GM12878 (cell line): ENCODE results near the gene OR1I1. TPM values are rescaled to one million over a fixed set of nuclear protein-coding genes. Genes with fewer than 3 reads are reported as not detected.

Experiments used
- ATAC-seq: fragments of 200-7000 bp; cut with Tn5 transposase; 3 replicates; pipeline ENCODE4 v1.9.1; 2020; ENCODE audit warnings: mild to moderate bottlenecking, moderate library complexity
- BruUV-seq: library from RNA; stranded (reverse); fragments of 400-500 nt; replicated peaks from 2 replicates; lab custom pipeline; 2021; lab: Mats Ljungman, UMichigan
- CTCF ChIA-PET: fragments of 300-600 bp; sonication (Branson Sonifier 250); formaldehyde crosslinking; extraction: SDS; loops from one replicate; lab custom pipeline; 2021; ENCODE audit warnings: inconsistent platforms; lab: Yijun Ruan, JAX
- POLR2A ChIA-PET: fragments of 350-600 bp; formaldehyde crosslinking; extraction: SDS; loops from one replicate; lab custom pipeline; 2021; ENCODE audit warnings: inconsistent platforms; lab: Charles Lee
- RAD21 ChIA-PET: fragments of 300-600 bp; sonication (Branson Sonifier 250); formaldehyde crosslinking; loops from one replicate; lab custom pipeline; 2023; ENCODE audit warnings: antibody characterized with exemption; ENCODE audit not compliant: unreplicated experiment; lab: Charles Lee
- SMC1A ChIA-PET: fragments of 300-600 bp; sonication (Branson Sonifier 250); formaldehyde crosslinking; loops from one replicate; lab custom pipeline; 2023; ENCODE audit not compliant: unreplicated experiment, uncharacterized antibody; lab: Charles Lee
- DNase-seq: peaks from one replicate; pipeline ENCODE4 v3.0.0-alpha.2; 2011; ENCODE audit warnings: low read depth, low spot score
- FAIRE-seq: peaks from 3 replicates; lab custom pipeline; 2011; peaks lifted over from hg19 to GRCh38; lab: Jason Lieb, UNC
- H2AFZ ChIP-seq: 2 replicates; pipeline ENCODE4 v1.6.0; 2011; ENCODE audit warnings: low read depth, low read length, control low read depth; ENCODE audit not compliant: control insufficient read depth
- H3K27ac ChIP-seq: 2 replicates; pipeline ENCODE4 v1.5.1; 2011; ENCODE audit warnings: control low read depth; ENCODE audit not compliant: control insufficient read depth, insufficient read depth
- H3K27me3 ChIP-seq, 2 experiments: replicated peaks in 1 of 2; 2 replicates each; pipeline versions ENCODE4 v1.6.0 to v1.6.1; 2011; ENCODE audit warnings: low read length in 1 of 2; ENCODE audit not compliant: control insufficient read depth in 2 of 2, insufficient read depth in 2 of 2
- H3K36me3 ChIP-seq, 2 experiments: 2 replicates each; pipeline ENCODE4 v1.5.1; 2011; ENCODE audit warnings: low read length in 1 of 2; ENCODE audit not compliant: control insufficient read depth in 2 of 2, insufficient read depth in 2 of 2
- H3K4me1 ChIP-seq: 2 replicates; pipeline ENCODE4 v1.6.1; 2011; ENCODE audit warnings: mild to moderate bottlenecking, low read length, moderate library complexity, mixed read lengths; ENCODE audit not compliant: control insufficient read depth, insufficient read depth
- H3K4me2 ChIP-seq: 2 replicates; pipeline ENCODE4 v1.6.0; 2011; ENCODE audit warnings: control low read depth; ENCODE audit not compliant: control insufficient read depth, insufficient read depth
- H3K4me3 ChIP-seq: fragments of 200-600 bp; sonication (generic); 2 replicates; pipeline ENCODE4 v1.5.1; 2016
- H3K79me2 ChIP-seq: 2 replicates; pipeline ENCODE4 v1.6.0; 2011; ENCODE audit warnings: low read length; ENCODE audit not compliant: control insufficient read depth, insufficient read depth
- H3K9ac ChIP-seq: 2 replicates; pipeline ENCODE4 v1.8.0; 2011; ENCODE audit warnings: low read length, control low read depth, mixed read lengths; ENCODE audit not compliant: control insufficient read depth, insufficient read depth
- H3K9me3 ChIP-seq: replicated peaks from 3 replicates; pipeline ENCODE4 v1.5.1; 2011; ENCODE audit warnings: mild to moderate bottlenecking, low read length; ENCODE audit not compliant: control insufficient read depth, insufficient read depth
- H4K20me1 ChIP-seq: 2 replicates; pipeline ENCODE4 v1.6.0; 2011; ENCODE audit not compliant: control insufficient read depth, insufficient read depth
- ASH2L ChIP-seq: fragments of 300-600, 200-600 bp; sonication (generic); IDR thresholded peaks from 2 replicates; pipeline ENCODE4 v1.6.1; 2017; ENCODE audit warnings: low read depth, mild to moderate bottlenecking, borderline replicate concordance
- CREM ChIP-seq: IDR thresholded peaks from 2 replicates; pipeline ENCODE4 v1.6.1; 2014; ENCODE audit warnings: antibody characterized with exemption, low read depth
- CTCF ChIP-seq, 3 experiments: IDR thresholded peaks in 2 of 3; conservative IDR thresholded peaks in 1 of 3; 2 replicates each; pipeline ENCODE4 v1.5.1; 2011; ENCODE audit warnings: low read depth in 3 of 3, low read length in 3 of 3, mild to moderate bottlenecking in 3 of 3, control low read depth in 2 of 3, moderate library complexity in 2 of 3, inconsistent platforms in 1 of 3, mixed read lengths in 1 of 3; ENCODE audit not compliant: control insufficient read depth in 2 of 3, insufficient read depth in 1 of 3; ENCODE audit errors: extremely low read depth in 1 of 3
- DPF2 ChIP-seq: fragments of 450-650 bp; IDR thresholded peaks from 2 replicates; pipeline ENCODE4 v1.6.1; 2017; ENCODE audit warnings: mild to moderate bottlenecking
- HCFC1 ChIP-seq: fragments of 150-350 bp; IDR thresholded peaks from 2 replicates; pipeline ENCODE4 v1.6.1; 2014; ENCODE audit warnings: low read length
- HDGF ChIP-seq: fragments of 450-650 bp; IDR thresholded peaks from 2 replicates; pipeline ENCODE4 v1.6.1; 2016; ENCODE audit warnings: antibody characterized with exemption
- IKZF2 ChIP-seq, 2 experiments: fragments of 450-650 bp; IDR thresholded peaks; 2 replicates each; pipeline ENCODE4 v1.6.1; 2017; ENCODE audit warnings: mild to moderate bottlenecking in 2 of 2, moderate library complexity in 2 of 2
- NKRF ChIP-seq: fragments of 450-650 bp; conservative IDR thresholded peaks from 2 replicates; pipeline ENCODE4 v1.6.1; 2017; ENCODE audit warnings: mild to moderate bottlenecking, moderate library complexity
- NR2C2 ChIP-seq: IDR thresholded peaks from 2 replicates; pipeline ENCODE4 v1.6.1; 2011; ENCODE audit warnings: borderline replicate concordance, low read depth; ENCODE audit not compliant: control insufficient read depth, insufficient read length
- RCOR1 ChIP-seq: conservative IDR thresholded peaks from 2 replicates; pipeline ENCODE4 v1.6.1; 2012; ENCODE audit warnings: low read depth, low read length, improper control_type of control experiment
- SMAD1 ChIP-seq: fragments of 450-650 bp; IDR thresholded peaks from 2 replicates; pipeline ENCODE4 v1.6.1; 2018; ENCODE audit warnings: mild to moderate bottlenecking, low read depth; ENCODE audit not compliant: partially characterized antibody
- YY1 ChIP-seq: IDR thresholded peaks from 2 replicates; pipeline ENCODE4 v1.6.1; 2011; ENCODE audit warnings: low read depth, mild to moderate bottlenecking, low read length
- ZBTB11 ChIP-seq: fragments of 450-650 bp; formaldehyde crosslinking; IDR thresholded peaks from 2 replicates; pipeline ENCODE4 v1.5.0; 2022; ENCODE audit warnings: mild to moderate bottlenecking, missing genetic modification characterization
- ZNF622 ChIP-seq: fragments of 450-650 bp; IDR thresholded peaks from 2 replicates; pipeline ENCODE4 v1.6.1; 2017; ENCODE audit warnings: mild to moderate bottlenecking, inconsistent platforms
- WGBS: methylation state at CpG from one replicate; pipeline ENCODE4 v1.1.6; 2016; ENCODE audit warnings: low lambda C conversion rate; ENCODE audit not compliant: insufficient replicate concordance, insufficient coverage; ENCODE audit errors: missing lambda C conversion rate; 5-methylcytosine and 5-hydroxymethylcytosine counted together
- in situ Hi-C: fragments of 300-500 bp; cut with MboI; formaldehyde crosslinking; loops from 9 replicates; pipeline ENCODE4 v1.14.3; 2018; ENCODE audit warnings: mixed read lengths
- intact Hi-C: fragments of 100-400 bp; cut with micrococcal nuclease; formaldehyde crosslinking; loops from one replicate; pipeline ENCODE4 v1.14.2; 2022; ENCODE audit not compliant: unreplicated experiment
- polyA plus RNA-seq, 11 experiments: library from polyadenylated mRNA; depleted of rRNA in 4 of 11; unstranded in 6 of 11; stranded (reverse) in 5 of 11; fragments of >200 nt; fragmentation: Nextera tagmentation in 4 of 11; fragmentation: Illumina TruSeq in 1 of 11; extraction: Ambion mirVana in 4 of 11; extraction: Trizol in 1 of 11; gene quantifications; 1 replicate in 1 of 11; 2 replicates in 10 of 11; pipeline versions ENCODE4 v1.2.1 to v1.2.3, GENCODE V29; 2011 to 2016; ENCODE audit warnings: inconsistent platforms in 2 of 11, missing spikeins in 2 of 11, low read depth in 1 of 11
- total RNA-seq, 4 experiments: library from RNA; depleted of rRNA in 3 of 4; stranded (reverse); fragments of >200 nt in 3 of 4; fragmentation: Illumina TruSeq in 1 of 4; extraction: Trizol in 1 of 4; gene quantifications; 2 replicates each; pipeline versions ENCODE4 v1.2.1 to v1.2.3, GENCODE V29; 2013 to 2021

The OR1I1 gene
- total and polyA plus RNA-seq, 10 of the 15 experiments (the other 5 are each of a cell fraction or from before 2014, with no cell fraction given) = not detected

- no peak for TF ChIP-seq ZBTB11 (CRISPR knock-in tag)
Measured at GRCh38 chr19:15087182-15087581, 5.2 kb downstream of the OR1I1 start (continued).

GRCh38 chr19:15091918-15092753 is 10.1 kb downstream of the OR1I1 start:
- H3K4me1 ChIP-seq = no peaks in the 10 kb centered on the region
- no peak overlapping the region for H3K4me3 ChIP-seq
- H3K27ac ChIP-seq = no peak overlapping the region
- intact Hi-C loops = loop anchor here (1.0 to 5.0 kb wide), 2 partner anchors 58 to 465 kb away; no protein-coding TSS in a partner anchor
- no peak overlapping the region for H3K9ac ChIP-seq
- 10% methylated on average over 11 of the region's 13 CpGs for WGBS
- no peaks in the 10 kb centered on the region for H4K20me1 ChIP-seq
- CTCF ChIA-PET = interaction anchor here (0.6 to 3.1 kb wide), 27 partner anchors 9 to 1795 kb away, joined by 3 to 40 read pairs (median 4); partner anchors contain the start of gene OR1I1
- in situ Hi-C loops = no loop called here
- no peaks in the 10 kb centered on the region for H3K36me3 ChIP-seq
- POLR2A ChIA-PET = interaction anchor here (0.5 to 0.6 kb wide), 2 partner anchors 197 to 475 kb away, joined by 3 to 5 read pairs; no protein-coding TSS in a partner anchor
- no peak for DNase-seq
- peak; percentile 68 for ATAC-seq
- peak; percentile 64 for FAIRE-seq
- SMC1A ChIA-PET = interaction anchor here (0.7 to 1.3 kb wide), 5 partner anchors 8 to 1747 kb away, joined by 3 to 5 read pairs (median 4); no protein-coding TSS in a partner anchor
- H2AFZ ChIP-seq = no peak overlapping the region
- no peak overlapping the region for H3K4me2 ChIP-seq
- BruUV-seq = no TSS peak
- no peaks in the 10 kb centered on the region for H3K27me3 ChIP-seq
- no peaks in the 10 kb centered on the region for H3K79me2 ChIP-seq
- RAD21 ChIA-PET = interaction anchor here (0.6 to 2.6 kb wide), 8 partner anchors 9 to 1356 kb away, joined by 3 to 7 read pairs (median 3); no protein-coding TSS in a partner anchor
- no peaks in the 10 kb centered on the region for H3K9me3 ChIP-seq
- TF ChIP-seq NR2C2 = no peak
- TF ChIP-seq CTCF (IDR thresholded peaks at IDR 0.05 in 2 of 3, conservative IDR thresholded peaks at IDR 0.05 in 1 of 3; ENCODE audit: control insufficient read depth in 2 of 3, extremely low read depth in 1 of 3, insufficient read depth in 1 of 3, low read depth in 3 of 3, low read length in 3 of 3) = peak; percentile 54 to 62 (median 61)
- TF ChIP-seq HDGF = no peak
- no peak for TF ChIP-seq YY1
- TF ChIP-seq ZNF622 = no peak
- no peak for TF ChIP-seq HCFC1
- no peak for TF ChIP-seq NKRF
- no peak for TF ChIP-seq DPF2
- no peak for TF ChIP-seq SMAD1
- no peak for TF ChIP-seq RCOR1
- TF ChIP-seq CREM = no peak
- no peak for TF ChIP-seq IKZF2 (IDR thresholded peaks at IDR 0.05)
- TF ChIP-seq ASH2L = no peak
